Transverse colon (tissue), 4 donors: ENCODE data around the gene KRT33B.

ENCODE experiments used
- CTCF ChIP-seq, 5 experiments: fragments of 200-600 bp in 3 of 5; fragments of 450-650 bp in 2 of 5; sonication (generic) in 3 of 5; IDR thresholded peaks; 1 replicate in 2 of 5; 2 replicates in 3 of 5; pipeline ENCODE4 v1.5.1; 2016 to 2017; ENCODE audit warnings: antibody characterized with exemption in 5 of 5, inconsistent platforms in 3 of 5, mild to moderate bottlenecking in 2 of 5, moderate library complexity in 1 of 5
- POLR2A ChIP-seq: fragments of 450-650 bp; IDR thresholded peaks from one replicate; pipeline ENCODE4 v1.6.1; 2016; ENCODE audit warnings: antibody characterized with exemption, mild to moderate bottlenecking, moderate library complexity
- POLR2AphosphoS5 ChIP-seq, 3 donors: sonication (generic); formaldehyde crosslinking; IDR thresholded peaks; one replicate each; pipeline ENCODE4 v1.6.1; 2016; ENCODE audit warnings: antibody characterized with exemption in 3 of 3

- TF ChIP-seq CTCF (IDR thresholded peaks at IDR 0.05) (no peak), POLR2AphosphoS5 (IDR thresholded peaks at IDR 0.05) (no peak), POLR2A (no peak)
Measured at GRCh38 chr17:41391535-41391934, 21.9 kb upstream of the KRT33B start.
